GM23338 (cell line): Measurements from ENCODE around the gene EXOC4. TPM values are rescaled to one million over a fixed set of nuclear protein-coding genes. Genes with fewer than 3 reads are reported as not detected.
"Not testable (repeated sequence)": the region's sequence is repeated elsewhere in the genome, so short reads cannot be mapped to it uniquely, and the experiment has no call there.

Experiments used
- ATAC-seq: fragments of 200-7000 bp; cut with Tn5 transposase; 3 replicates; pipeline ENCODE4 v1.9.1; 2020
- DNase-seq: peaks from one replicate; pipeline ENCODE4 v3.0.0-alpha.2; 2015; ENCODE audit warnings: low spot score
- H2AFZ ChIP-seq: fragments of 200-600 bp; sonication (generic); 2 replicates; pipeline ENCODE4 v1.8.0; 2016; ENCODE audit warnings: antibody characterized with exemption, mild to moderate bottlenecking, moderate library complexity
- H3F3A ChIP-seq: fragments of 200-600 bp; sonication (generic); replicated peaks from 2 replicates; pipeline ENCODE4 v1.8.0; 2017; ENCODE audit warnings: antibody characterized with exemption, mixed run types, low read depth
- H3K27ac ChIP-seq: fragments of 200-600 bp; sonication (generic); 2 replicates; pipeline ENCODE4 v1.6.1; 2016; ENCODE audit warnings: low read depth
- H3K27me3 ChIP-seq: fragments of 200-600 bp; sonication (generic); 2 replicates; pipeline ENCODE4 v1.8.0; 2016; ENCODE audit warnings: mild to moderate bottlenecking, mixed run types, moderate library complexity; ENCODE audit not compliant: insufficient read depth
- H3K36me3 ChIP-seq: fragments of 200-600 bp; sonication (generic); 2 replicates; pipeline ENCODE4 v1.8.0; 2016; ENCODE audit warnings: mild to moderate bottlenecking; ENCODE audit not compliant: insufficient read depth
- H3K4me1 ChIP-seq: fragments of 200-600 bp; sonication (generic); 2 replicates; pipeline ENCODE4 v1.8.0; 2016; ENCODE audit warnings: mild to moderate bottlenecking, moderate library complexity; ENCODE audit not compliant: insufficient read depth
- H3K4me2 ChIP-seq: fragments of 200-600 bp; sonication (generic); 2 replicates; pipeline ENCODE4 v1.7.1; 2017; ENCODE audit warnings: mixed run types
- H3K4me3 ChIP-seq: fragments of 200-600 bp; sonication (generic); 2 replicates; pipeline ENCODE4 v1.6.1; 2016; ENCODE audit warnings: mixed run types
- H3K79me2 ChIP-seq: fragments of 200-600 bp; sonication (generic); replicated peaks from 2 replicates; pipeline ENCODE4 v1.8.0; 2017; ENCODE audit warnings: mild to moderate bottlenecking; ENCODE audit not compliant: insufficient read depth
- H3K9me2 ChIP-seq: fragments of 200-600 bp; sonication (generic); 2 replicates; pipeline ENCODE4 v1.8.0; 2017; ENCODE audit not compliant: insufficient read depth
- H4K20me1 ChIP-seq: fragments of 200-600 bp; sonication (generic); replicated peaks from 2 replicates; pipeline ENCODE4 v1.8.0; 2017; ENCODE audit warnings: mild to moderate bottlenecking; ENCODE audit not compliant: insufficient read depth
- H3K27ac Mint-ChIP-seq: 2 replicates; pipeline ENCODE4 v1.8.0; 2020; ENCODE audit warnings: inconsistent platforms, mild to moderate bottlenecking, moderate library complexity, mixed read lengths
- H3K27me3 Mint-ChIP-seq: 3 replicates; pipeline ENCODE4 v1.8.0; 2022; ENCODE audit warnings: low read depth, mild to moderate bottlenecking, moderate library complexity, mixed read lengths, inconsistent platforms; ENCODE audit not compliant: insufficient read depth, poor library complexity
- H3K36me3 Mint-ChIP-seq: 3 replicates; pipeline ENCODE4 v1.8.0; 2021; ENCODE audit warnings: low read depth, mild to moderate bottlenecking, inconsistent platforms, moderate library complexity, mixed read lengths
- H3K4me1 Mint-ChIP-seq: 3 replicates; pipeline ENCODE4 v1.8.0; 2020; ENCODE audit warnings: mild to moderate bottlenecking, inconsistent platforms, mixed read lengths
- H3K4me3 Mint-ChIP-seq: 3 replicates; pipeline ENCODE4 v1.8.0; 2021; ENCODE audit warnings: moderate library complexity, mild to moderate bottlenecking, inconsistent platforms, mixed read lengths
- H3K9me3 Mint-ChIP-seq: 3 replicates; pipeline ENCODE4 v1.8.0; 2020; ENCODE audit warnings: moderate library complexity, mild to moderate bottlenecking, inconsistent platforms, mixed read lengths
- CREB1 ChIP-seq: fragments of 250-450 bp; sonication (Bioruptor Pico); IDR thresholded peaks from 2 replicates; pipeline ENCODE4 v1.5.0; 2020; ENCODE audit warnings: low read depth, mild to moderate bottlenecking, moderate library complexity
- JUNB ChIP-seq: IDR thresholded peaks from one replicate; pipeline ENCODE4 v1.6.1; 2016; ENCODE audit warnings: antibody characterized with exemption; ENCODE audit not compliant: unreplicated experiment
- NANOG ChIP-seq: IDR thresholded peaks from 2 replicates; pipeline ENCODE4 v1.6.1; 2016; ENCODE audit warnings: antibody characterized with exemption, borderline replicate concordance
- POLR2AphosphoS5 ChIP-seq: IDR thresholded peaks from 2 replicates; pipeline ENCODE4 v1.6.1; 2016; ENCODE audit warnings: antibody characterized with exemption, low read depth
- ZNF331 ChIP-seq: fragments of 250-450 bp; sonication (Bioruptor Pico); IDR thresholded peaks from 2 replicates; pipeline ENCODE4 v1.5.0; 2020; ENCODE audit warnings: low read depth, mild to moderate bottlenecking, moderate library complexity
- polyA plus RNA-seq: library from polyadenylated mRNA; unstranded; fragments of >200 nt; fragmentation: Nextera tagmentation; extraction: Ambion mirVana; gene quantifications from 2 replicates; pipeline ENCODE4 v1.2.1, GENCODE V29; 2016
- total RNA-seq: library from RNA; depleted of rRNA; stranded (reverse); fragments of >200 nt; shearing (Covaris generic); gene quantifications from 2 replicates; pipeline ENCODE4 v1.2.3, GENCODE V29; 2014
- TF ChIP-seq, protein P1 (sequence below): IDR thresholded peaks from 2 replicates; pipeline ENCODE4 v1.6.1; 2016; ENCODE audit warnings: antibody characterized with exemption
- TF ChIP-seq, protein P2 (sequence below): fragments of 250-450 bp; sonication (Bioruptor Pico); IDR thresholded peaks from 2 replicates; pipeline ENCODE4 v1.5.0; 2020; ENCODE audit warnings: mild to moderate bottlenecking, moderate library complexity

Gene EXOC4
- total and polyA plus RNA-seq, 2 experiments from 2014 or later, result 37.5 to 52.7 TPM

DNA sequence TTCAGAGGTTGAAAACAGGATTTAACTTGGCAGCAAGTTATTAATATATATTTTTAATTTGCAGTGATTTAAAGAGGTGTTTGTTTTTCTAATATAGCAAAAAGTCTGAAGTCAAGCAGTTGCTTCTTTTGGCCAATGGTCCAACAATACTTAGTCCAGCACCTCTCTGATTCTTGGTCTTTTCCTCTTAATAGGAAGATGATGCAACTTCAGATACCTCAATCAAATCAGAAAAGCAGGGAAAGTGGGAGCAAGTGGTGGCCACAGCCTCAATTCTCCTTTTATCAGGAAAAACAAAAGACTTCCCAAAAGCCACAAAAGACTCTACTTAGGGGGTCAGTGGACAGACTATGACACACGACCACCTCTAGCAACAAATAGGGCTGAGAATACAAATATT is 740.7 kb downstream of the EXOC4 start:
- no peaks in the 10 kb centered on the region for H3K9me2 ChIP-seq
- Mint-ChIP-seq H3K27me3 (peaks cover under 1% of the 10 kb centered on the region), H3K9me3 (no peaks in the 10 kb centered on the region), H3K4me1 (no peaks in the 10 kb centered on the region; the same call in 2 of the 3 replicates), H3K36me3 (no peaks in the 10 kb centered on the region), H3K4me3 (no peak overlapping the region), H3K27ac (no peak overlapping the region)
- no peak overlapping the region for H3K27ac ChIP-seq
- no peak overlapping the region for H2AFZ ChIP-seq
- H3K36me3 ChIP-seq, result no peaks in the 10 kb centered on the region
- H3K4me2 ChIP-seq, result no peak overlapping the region
- H3K79me2 ChIP-seq, result no peaks in the 10 kb centered on the region
- TF ChIP-seq, protein P1, sequence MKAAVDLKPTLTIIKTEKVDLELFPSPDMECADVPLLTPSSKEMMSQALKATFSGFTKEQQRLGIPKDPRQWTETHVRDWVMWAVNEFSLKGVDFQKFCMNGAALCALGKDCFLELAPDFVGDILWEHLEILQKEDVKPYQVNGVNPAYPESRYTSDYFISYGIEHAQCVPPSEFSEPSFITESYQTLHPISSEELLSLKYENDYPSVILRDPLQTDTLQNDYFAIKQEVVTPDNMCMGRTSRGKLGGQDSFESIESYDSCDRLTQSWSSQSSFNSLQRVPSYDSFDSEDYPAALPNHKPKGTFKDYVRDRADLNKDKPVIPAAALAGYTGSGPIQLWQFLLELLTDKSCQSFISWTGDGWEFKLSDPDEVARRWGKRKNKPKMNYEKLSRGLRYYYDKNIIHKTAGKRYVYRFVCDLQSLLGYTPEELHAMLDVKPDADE, result no peak
- no peak for TF ChIP-seq CREB1 (CRISPR knock-in tag)
- TF ChIP-seq JUNB, result no peak
- no peaks in the 10 kb centered on the region for H4K20me1 ChIP-seq
- no peak for ATAC-seq
- H3K4me1 ChIP-seq, result no peaks in the 10 kb centered on the region
- H3K4me3 ChIP-seq, result no peak overlapping the region
- DNase-seq, result no peak
- no peaks in the 10 kb centered on the region for H3F3A ChIP-seq
- H3K27me3 ChIP-seq, result no peaks in the 10 kb centered on the region

DNA sequence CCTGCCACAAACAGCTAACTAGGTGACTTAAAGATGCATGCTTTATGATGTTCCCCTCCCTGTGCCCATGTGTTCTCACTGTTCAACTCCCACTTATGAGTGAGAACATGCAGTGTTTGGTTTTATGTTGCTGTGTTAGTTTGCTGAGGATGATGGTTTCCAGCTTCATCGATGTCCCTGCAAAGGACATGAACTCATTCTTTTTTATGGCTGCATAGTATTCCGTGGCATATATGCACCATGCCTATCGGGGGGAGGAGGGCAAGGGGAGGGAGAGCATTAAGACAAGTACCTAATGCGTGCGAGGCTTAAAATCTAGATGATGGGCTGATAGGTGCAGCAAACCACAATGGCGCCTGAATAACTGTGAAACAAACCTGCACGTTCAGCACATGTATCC is 741.2 kb downstream of the EXOC4 start:
- H3K27ac ChIP-seq, H3K4me3 Mint-ChIP-seq, H3K9me3 Mint-ChIP-seq: not testable (repeated sequence)

DNA sequence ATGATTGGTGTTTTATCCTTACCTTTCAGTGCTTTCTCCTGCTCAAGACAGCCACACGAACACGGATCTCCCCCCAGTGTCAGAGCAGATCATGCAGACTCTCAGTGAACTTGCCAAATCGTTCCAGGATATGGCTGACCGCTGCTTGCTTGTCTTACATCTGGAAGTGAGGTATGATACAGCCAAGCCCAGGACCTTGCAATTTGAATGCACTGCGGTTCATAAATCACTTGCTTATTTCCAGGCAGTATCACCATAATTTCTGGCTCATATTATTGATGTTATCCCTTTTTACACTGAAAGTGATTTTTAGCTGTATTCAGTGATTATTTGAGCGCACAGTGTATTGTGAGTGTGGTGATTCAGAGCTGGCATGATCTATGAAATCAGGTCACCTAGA is 744.6 kb downstream of the EXOC4 start:
- Histone ChIP-seq H3K79me2 (no peaks in the 10 kb centered on the region), H3K36me3 (no peaks in the 10 kb centered on the region), H3K27me3 (no peaks in the 10 kb centered on the region), H2AFZ (no peak overlapping the region), H3K4me3 (no peak overlapping the region), H3K4me2 (no peak overlapping the region), H3K9me2 (no peaks in the 10 kb centered on the region), H3F3A (no peaks in the 10 kb centered on the region), H3K27ac (no peak overlapping the region), H4K20me1 (no peaks in the 10 kb centered on the region), H3K4me1 (no peaks in the 10 kb centered on the region)
- no peaks in the 10 kb centered on the region for H3K36me3 Mint-ChIP-seq
- H3K4me3 Mint-ChIP-seq, result no peak overlapping the region
- no peaks in the 10 kb centered on the region for H3K9me3 Mint-ChIP-seq
- no peaks in the 10 kb centered on the region for H3K27me3 Mint-ChIP-seq
- no peaks in the 10 kb centered on the region for H3K4me1 Mint-ChIP-seq
- ATAC-seq, result no peak
- no peak overlapping the region; the same call in 1 of the 2 replicates for H3K27ac Mint-ChIP-seq
- no peak for DNase-seq
- TF ChIP-seq POLR2AphosphoS5, result no peak
- no peak for TF ChIP-seq JUNB
- TF ChIP-seq, protein P2, sequence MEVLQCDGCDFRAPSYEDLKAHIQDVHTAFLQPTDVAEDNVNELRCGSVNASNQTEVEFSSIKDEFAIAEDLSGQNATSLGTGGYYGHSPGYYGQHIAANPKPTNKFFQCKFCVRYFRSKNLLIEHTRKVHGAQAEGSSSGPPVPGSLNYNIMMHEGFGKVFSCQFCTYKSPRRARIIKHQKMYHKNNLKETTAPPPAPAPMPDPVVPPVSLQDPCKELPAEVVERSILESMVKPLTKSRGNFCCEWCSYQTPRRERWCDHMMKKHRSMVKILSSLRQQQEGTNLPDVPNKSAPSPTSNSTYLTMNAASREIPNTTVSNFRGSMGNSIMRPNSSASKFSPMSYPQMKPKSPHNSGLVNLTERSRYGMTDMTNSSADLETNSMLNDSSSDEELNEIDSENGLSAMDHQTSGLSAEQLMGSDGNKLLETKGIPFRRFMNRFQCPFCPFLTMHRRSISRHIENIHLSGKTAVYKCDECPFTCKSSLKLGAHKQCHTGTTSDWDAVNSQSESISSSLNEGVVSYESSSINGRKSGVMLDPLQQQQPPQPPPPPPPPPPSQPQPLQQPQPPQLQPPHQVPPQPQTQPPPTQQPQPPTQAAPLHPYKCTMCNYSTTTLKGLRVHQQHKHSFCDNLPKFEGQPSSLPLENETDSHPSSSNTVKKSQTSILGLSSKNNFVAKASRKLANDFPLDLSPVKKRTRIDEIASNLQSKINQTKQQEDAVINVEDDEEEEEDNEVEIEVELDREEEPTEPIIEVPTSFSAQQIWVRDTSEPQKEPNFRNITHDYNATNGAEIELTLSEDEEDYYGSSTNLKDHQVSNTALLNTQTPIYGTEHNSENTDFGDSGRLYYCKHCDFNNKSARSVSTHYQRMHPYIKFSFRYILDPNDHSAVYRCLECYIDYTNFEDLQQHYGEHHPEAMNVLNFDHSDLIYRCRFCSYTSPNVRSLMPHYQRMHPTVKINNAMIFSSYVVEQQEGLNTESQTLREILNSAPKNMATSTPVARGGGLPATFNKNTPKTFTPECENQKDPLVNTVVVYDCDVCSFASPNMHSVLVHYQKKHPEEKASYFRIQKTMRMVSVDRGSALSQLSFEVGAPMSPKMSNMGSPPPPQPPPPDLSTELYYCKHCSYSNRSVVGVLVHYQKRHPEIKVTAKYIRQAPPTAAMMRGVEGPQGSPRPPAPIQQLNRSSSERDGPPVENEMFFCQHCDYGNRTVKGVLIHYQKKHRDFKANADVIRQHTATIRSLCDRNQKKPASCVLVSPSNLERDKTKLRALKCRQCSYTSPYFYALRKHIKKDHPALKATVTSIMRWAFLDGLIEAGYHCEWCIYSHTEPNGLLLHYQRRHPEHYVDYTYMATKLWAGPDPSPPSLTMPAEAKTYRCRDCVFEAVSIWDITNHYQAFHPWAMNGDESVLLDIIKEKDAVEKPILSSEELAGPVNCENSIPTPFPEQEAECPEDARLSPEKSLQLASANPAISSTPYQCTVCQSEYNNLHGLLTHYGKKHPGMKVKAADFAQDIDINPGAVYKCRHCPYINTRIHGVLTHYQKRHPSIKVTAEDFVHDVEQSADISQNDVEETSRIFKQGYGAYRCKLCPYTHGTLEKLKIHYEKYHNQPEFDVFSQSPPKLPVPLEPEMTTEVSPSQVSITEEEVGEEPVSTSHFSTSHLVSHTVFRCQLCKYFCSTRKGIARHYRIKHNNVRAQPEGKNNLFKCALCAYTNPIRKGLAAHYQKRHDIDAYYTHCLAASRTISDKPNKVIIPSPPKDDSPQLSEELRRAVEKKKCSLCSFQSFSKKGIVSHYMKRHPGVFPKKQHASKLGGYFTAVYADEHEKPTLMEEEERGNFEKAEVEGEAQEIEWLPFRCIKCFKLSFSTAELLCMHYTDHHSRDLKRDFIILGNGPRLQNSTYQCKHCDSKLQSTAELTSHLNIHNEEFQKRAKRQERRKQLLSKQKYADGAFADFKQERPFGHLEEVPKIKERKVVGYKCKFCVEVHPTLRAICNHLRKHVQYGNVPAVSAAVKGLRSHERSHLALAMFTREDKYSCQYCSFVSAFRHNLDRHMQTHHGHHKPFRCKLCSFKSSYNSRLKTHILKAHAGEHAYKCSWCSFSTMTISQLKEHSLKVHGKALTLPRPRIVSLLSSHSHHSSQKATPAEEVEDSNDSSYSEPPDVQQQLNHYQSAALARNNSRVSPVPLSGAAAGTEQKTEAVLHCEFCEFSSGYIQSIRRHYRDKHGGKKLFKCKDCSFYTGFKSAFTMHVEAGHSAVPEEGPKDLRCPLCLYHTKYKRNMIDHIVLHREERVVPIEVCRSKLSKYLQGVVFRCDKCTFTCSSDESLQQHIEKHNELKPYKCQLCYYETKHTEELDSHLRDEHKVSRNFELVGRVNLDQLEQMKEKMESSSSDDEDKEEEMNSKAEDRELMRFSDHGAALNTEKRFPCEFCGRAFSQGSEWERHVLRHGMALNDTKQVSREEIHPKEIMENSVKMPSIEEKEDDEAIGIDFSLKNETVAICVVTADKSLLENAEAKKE (CRISPR knock-in tag), result no peak
- TF ChIP-seq, protein P1, result no peak
- no peak for TF ChIP-seq NANOG
- no peak for TF ChIP-seq ZNF331 (CRISPR knock-in tag)

More for the DNA sequence above, 741.2 kb downstream of the EXOC4 start:
- DNase-seq, H3K4me1 ChIP-seq, ATAC-seq, H3K9me2 ChIP-seq, H3K4me3 ChIP-seq, H2AFZ ChIP-seq, H3F3A ChIP-seq, H3K36me3 ChIP-seq, H3K79me2 ChIP-seq, H3K36me3 Mint-ChIP-seq, H3K27me3 ChIP-seq, H4K20me1 ChIP-seq, H3K4me1 Mint-ChIP-seq, H3K27me3 Mint-ChIP-seq, H3K4me2 ChIP-seq, H3K27ac Mint-ChIP-seq: not testable (repeated sequence)
